SK-N-SH treated with all-trans-retinoic acid at 6 μM for 48 hours (cell line): ENCODE results near the gene MRPL28.
A peak's percentile ranks its signal among the peaks of the same experiment; 100 is the strongest.
"Not testable (repeated sequence)": the region's sequence is repeated elsewhere in the genome, so short reads cannot be mapped to it uniquely, and the experiment has no call there.

Source experiments
- ATAC-seq: fragments of 200-7000 bp; cut with Tn5 transposase; 3 replicates; pipeline ENCODE4 v1.9.1; 2020; ENCODE audit warnings: mild to moderate bottlenecking, moderate library complexity
- ARNTL ChIP-seq: fragments of 450-650 bp; formaldehyde crosslinking; IDR thresholded peaks from 2 replicates; pipeline ENCODE4 v1.5.0; 2020; ENCODE audit warnings: low read depth, mild to moderate bottlenecking, moderate library complexity, borderline replicate concordance
- BACH2 ChIP-seq: fragments of 250-450 bp; sonication (Bioruptor Pico); IDR thresholded peaks from 2 replicates; pipeline ENCODE4 v1.9.0; 2021; ENCODE audit warnings: mild to moderate bottlenecking, borderline replicate concordance
- CREB5 ChIP-seq: fragments of 250-450 bp; sonication (Bioruptor Pico); IDR thresholded peaks from 2 replicates; pipeline ENCODE4 v1.5.1; 2020; ENCODE audit warnings: low read depth, mild to moderate bottlenecking, moderate library complexity
- CSRNP3 ChIP-seq: fragments of 250-450 bp; sonication (Bioruptor Pico); IDR thresholded peaks from 2 replicates; pipeline ENCODE4 v1.5.1; 2021; ENCODE audit warnings: mild to moderate bottlenecking, moderate library complexity
- ESRRG ChIP-seq: fragments of 250-450 bp; sonication (Bioruptor Pico); IDR thresholded peaks from 2 replicates; pipeline ENCODE4 v1.6.1; 2021; ENCODE audit warnings: mild to moderate bottlenecking
- ISL1 ChIP-seq: fragments of 250-450 bp; sonication (Bioruptor Pico); IDR thresholded peaks from 2 replicates; pipeline ENCODE4 v2.1.2; 2022; ENCODE audit warnings: mild to moderate bottlenecking, moderate library complexity
- OSR1 ChIP-seq: fragments of 250-450 bp; sonication (Bioruptor Pico); IDR thresholded peaks from 2 replicates; pipeline ENCODE4 v1.8.0; 2022; ENCODE audit warnings: moderate library complexity, mild to moderate bottlenecking, inconsistent platforms
- PATZ1 ChIP-seq: fragments of 250-450 bp; sonication (Bioruptor Pico); IDR thresholded peaks from 2 replicates; pipeline ENCODE4 v1.8.0; 2020; ENCODE audit warnings: mild to moderate bottlenecking, moderate library complexity, borderline replicate concordance
- PPARA ChIP-seq: fragments of 250-450 bp; sonication (Bioruptor Pico); IDR thresholded peaks from 2 replicates; pipeline ENCODE4 v1.5.0; 2020; ENCODE audit warnings: mild to moderate bottlenecking, borderline replicate concordance
- RARB ChIP-seq: fragments of 250-450 bp; sonication (Bioruptor Pico); IDR thresholded peaks from 2 replicates; pipeline ENCODE4 v1.8.0; 2021; ENCODE audit warnings: mild to moderate bottlenecking, moderate library complexity
- SNAI2 ChIP-seq: fragments of 250-450 bp; sonication (Bioruptor Pico); IDR thresholded peaks from 2 replicates; pipeline ENCODE4 v1.5.0; 2020; ENCODE audit warnings: mild to moderate bottlenecking, moderate library complexity
- TOX ChIP-seq: fragments of 250-450 bp; sonication (Bioruptor Pico); IDR thresholded peaks from 2 replicates; pipeline ENCODE4 v1.8.0; 2021; ENCODE audit warnings: mild to moderate bottlenecking, moderate library complexity, borderline replicate concordance
- TSHZ2 ChIP-seq: fragments of 250-450 bp; sonication (Bioruptor Pico); IDR thresholded peaks from 2 replicates; pipeline ENCODE4 v1.5.0; 2020; ENCODE audit warnings: mild to moderate bottlenecking, moderate library complexity
- ZC3H10 ChIP-seq: fragments of 250-450 bp; sonication (Bioruptor Pico); IDR thresholded peaks from 2 replicates; pipeline ENCODE4 v1.5.1; 2021; ENCODE audit warnings: mild to moderate bottlenecking, moderate library complexity
- ZFP3 ChIP-seq: fragments of 250-450 bp; sonication (Bioruptor Pico); IDR thresholded peaks from 2 replicates; pipeline ENCODE4 v1.5.0; 2020; ENCODE audit warnings: mild to moderate bottlenecking, moderate library complexity
- ZNF565 ChIP-seq: fragments of 450-650 bp; formaldehyde crosslinking; conservative IDR thresholded peaks from 2 replicates; pipeline ENCODE4 v1.5.0; 2020; ENCODE audit warnings: low read depth, mild to moderate bottlenecking, moderate library complexity
- ZNF70 ChIP-seq: fragments of 450-650 bp; formaldehyde crosslinking; IDR thresholded peaks from 2 replicates; pipeline ENCODE4 v1.5.0; 2020; ENCODE audit warnings: mild to moderate bottlenecking, moderate library complexity
- ZNF8 ChIP-seq: fragments of 450-650 bp; formaldehyde crosslinking; IDR thresholded peaks from 2 replicates; pipeline ENCODE4 v1.5.0; 2020; ENCODE audit warnings: mild to moderate bottlenecking, moderate library complexity

MRPL28 gene

GRCh38 chr16:370443-370842 is at the start of gene MRPL28:
MRPL28 (minus strand) TSS chr16:370538; CDS start chr16:370218, 320 bp downstream.
- peak; percentile 96 for ATAC-seq
- TF ChIP-seq ARNTL (CRISPR knock-in tag) (no peak), ZNF70 (no peak), SNAI2 (CRISPR knock-in tag) (no peak), CREB5 (CRISPR knock-in tag) (no peak), RARB (CRISPR knock-in tag) (no peak)

- not testable (repeated sequence) for ATAC-seq
These were observed 44.8 kb upstream of the MRPL28 start for GRCh38 chr16:415170-415498.

- ATAC-seq, result peak; percentile 27; the same call in 2 of the 3 replicates
- TF ChIP-seq TSHZ2 (no peak), ZC3H10 (CRISPR knock-in tag) (no peak), ZNF565 (CRISPR knock-in tag) (no peak), RARB (CRISPR knock-in tag) (no peak), CSRNP3 (CRISPR knock-in tag) (no peak), OSR1 (CRISPR knock-in tag) (no peak), BACH2 (CRISPR knock-in tag) (no peak), SNAI2 (CRISPR knock-in tag) (no peak), ZFP3 (CRISPR knock-in tag) (no peak), TOX (CRISPR knock-in tag) (no peak), ZNF8 (CRISPR knock-in tag) (no peak), PATZ1 (no peak)
- TF ChIP-seq, all 23 proteins: peak for 0
These were observed 44.2 kb upstream of the MRPL28 start for GRCh38 chr16:414395-415169.

GRCh38 chr16:411576-412265 is 41.4 kb upstream of the MRPL28 start:
- TF ChIP-seq SNAI2 (CRISPR knock-in tag) (no peak), PPARA (no peak), ZNF70 (no peak), ESRRG (CRISPR knock-in tag) (no peak), CSRNP3 (CRISPR knock-in tag) (no peak), ISL1 (no peak)
- TF ChIP-seq, all 23 proteins: peak for 0
- ATAC-seq, result no peak
